Upper lobe of right lung (tissue), 1 donor: ENCODE measurements around the gene ARL5B. TPM values are rescaled to one million over a fixed set of nuclear protein-coding genes. Genes with fewer than 3 reads are reported as not detected.
"Not testable (repeated sequence)": the region's sequence is repeated elsewhere in the genome, so short reads cannot be mapped to it uniquely, and the experiment has no call there.

Experiments
- ATAC-seq: fragments of 200-7000 bp; cut with Tn5 transposase; one replicate; pipeline ENCODE4 v1.9.1; 2020; ENCODE audit warnings: mild to moderate bottlenecking, moderate library complexity
- DNase-seq: peaks from one replicate; pipeline ENCODE4 v3.0.0-alpha.2; 2020
- H3K27ac ChIP-seq: fragments of 200-600 bp; one replicate; pipeline ENCODE4 v1.8.0; 2022
- H3K27me3 ChIP-seq: fragments of 200-600 bp; one replicate; pipeline ENCODE4 v1.8.0; 2022; ENCODE audit warnings: mild to moderate bottlenecking
- H3K36me3 ChIP-seq: fragments of 200-600 bp; one replicate; pipeline ENCODE4 v1.8.0; 2022
- H3K4me1 ChIP-seq: fragments of 200-600 bp; one replicate; pipeline ENCODE4 v1.8.0; 2022
- H3K4me3 ChIP-seq: fragments of 200-600 bp; one replicate; pipeline ENCODE4 v1.8.0; 2022; ENCODE audit warnings: mild to moderate bottlenecking
- H3K9me3 ChIP-seq: fragments of 200-600 bp; one replicate; pipeline ENCODE4 v1.8.0; 2022
- intact Hi-C: fragments of 100-400 bp; cut with DNase I; formaldehyde crosslinking; loops from one replicate; pipeline ENCODE4 v1.11.0; 2022
- total RNA-seq: library from RNA; stranded (reverse); fragmentation: NEBNext Ultra II Directional; extraction: Animal tissue kit (Norgen Biotek cat#: 25700); gene quantifications from one replicate; pipeline ENCODE4 v1.2.1, GENCODE V29; 2021
- TF ChIP-seq, protein P1 (sequence below): fragments of 200-600 bp; IDR thresholded peaks from one replicate; pipeline ENCODE4 v1.8.0; 2022; ENCODE audit warnings: antibody characterized with exemption
- donor health status: DM: no; HTN: yes; CAD: no; lungs with severe emphysema.

Gene ARL5B
- total RNA-seq, 1 donor from 2014 or later: 11.5 TPM

DNA sequence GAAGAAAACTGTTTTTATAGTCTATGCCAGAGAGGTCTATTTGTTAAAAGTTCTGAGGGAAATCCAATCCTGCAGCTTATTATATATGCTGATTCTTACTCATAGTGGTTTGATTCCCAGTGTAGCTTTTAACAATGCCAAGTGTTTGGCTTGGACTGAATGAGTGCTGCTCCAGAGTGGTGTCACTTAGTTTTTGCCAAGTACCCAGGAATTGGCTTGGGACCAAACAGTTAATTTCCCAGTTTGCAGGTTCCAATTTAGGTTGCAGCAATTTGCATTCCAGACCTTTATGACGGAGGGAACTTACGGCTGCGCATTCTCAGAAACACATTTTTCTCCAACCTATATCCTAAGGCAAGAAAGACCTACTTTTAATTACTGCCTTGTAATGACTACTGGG, 40.2 kb upstream of the ARL5B start:
- Histone ChIP-seq H3K4me3 (no peak overlapping the region), H3K4me1 (no peaks in the 10 kb centered on the region), H3K27me3 (no peaks in the 10 kb centered on the region), H3K9me3 (no peaks in the 10 kb centered on the region), H3K27ac (no peak overlapping the region), H3K36me3 (peaks cover 12% of the 10 kb centered on the region)
- intact Hi-C loops: no loop called here
- TF ChIP-seq, protein P1, sequence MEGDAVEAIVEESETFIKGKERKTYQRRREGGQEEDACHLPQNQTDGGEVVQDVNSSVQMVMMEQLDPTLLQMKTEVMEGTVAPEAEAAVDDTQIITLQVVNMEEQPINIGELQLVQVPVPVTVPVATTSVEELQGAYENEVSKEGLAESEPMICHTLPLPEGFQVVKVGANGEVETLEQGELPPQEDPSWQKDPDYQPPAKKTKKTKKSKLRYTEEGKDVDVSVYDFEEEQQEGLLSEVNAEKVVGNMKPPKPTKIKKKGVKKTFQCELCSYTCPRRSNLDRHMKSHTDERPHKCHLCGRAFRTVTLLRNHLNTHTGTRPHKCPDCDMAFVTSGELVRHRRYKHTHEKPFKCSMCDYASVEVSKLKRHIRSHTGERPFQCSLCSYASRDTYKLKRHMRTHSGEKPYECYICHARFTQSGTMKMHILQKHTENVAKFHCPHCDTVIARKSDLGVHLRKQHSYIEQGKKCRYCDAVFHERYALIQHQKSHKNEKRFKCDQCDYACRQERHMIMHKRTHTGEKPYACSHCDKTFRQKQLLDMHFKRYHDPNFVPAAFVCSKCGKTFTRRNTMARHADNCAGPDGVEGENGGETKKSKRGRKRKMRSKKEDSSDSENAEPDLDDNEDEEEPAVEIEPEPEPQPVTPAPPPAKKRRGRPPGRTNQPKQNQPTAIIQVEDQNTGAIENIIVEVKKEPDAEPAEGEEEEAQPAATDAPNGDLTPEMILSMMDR: no peak
- DNase-seq (no peak), ATAC-seq (peak; percentile 76)

- no peak for DNase-seq
- Histone ChIP-seq H3K27me3 (no peaks in the 10 kb centered on the region), H3K9me3 (no peaks in the 10 kb centered on the region), H3K4me3 (no peak overlapping the region), H3K4me1 (no peaks in the 10 kb centered on the region), H3K36me3 (peaks cover 5% of the 10 kb centered on the region), H3K27ac (no peak overlapping the region)
- intact Hi-C loops: no loop called here
- TF ChIP-seq, protein P1: no peak
- ATAC-seq: peak; percentile 66
These were observed 38.4 kb upstream of the ARL5B start for GRCh38 chr10:18620856-18621255.

GRCh38 chr10:18623671-18624070, 35.6 kb upstream of the ARL5B start:
- intact Hi-C loops, DNase-seq, H3K9me3 ChIP-seq, ATAC-seq, H3K27me3 ChIP-seq, H3K27ac ChIP-seq, H3K4me3 ChIP-seq, H3K4me1 ChIP-seq, H3K36me3 ChIP-seq: not testable (repeated sequence)

GRCh38 chr10:18625886-18626285, 33.3 kb upstream of the ARL5B start:
- H3K36me3 ChIP-seq: peaks cover 5% of the 10 kb centered on the region
- DNase-seq (no peak), ATAC-seq (no peak)
- H3K9me3 ChIP-seq: no peaks in the 10 kb centered on the region
- intact Hi-C loops: no loop called here
- TF ChIP-seq, protein P1: no peak
- no peak overlapping the region for H3K4me3 ChIP-seq
- no peaks in the 10 kb centered on the region for H3K27me3 ChIP-seq
- H3K27ac ChIP-seq: no peak overlapping the region
- H3K4me1 ChIP-seq: no peaks in the 10 kb centered on the region

DNA sequence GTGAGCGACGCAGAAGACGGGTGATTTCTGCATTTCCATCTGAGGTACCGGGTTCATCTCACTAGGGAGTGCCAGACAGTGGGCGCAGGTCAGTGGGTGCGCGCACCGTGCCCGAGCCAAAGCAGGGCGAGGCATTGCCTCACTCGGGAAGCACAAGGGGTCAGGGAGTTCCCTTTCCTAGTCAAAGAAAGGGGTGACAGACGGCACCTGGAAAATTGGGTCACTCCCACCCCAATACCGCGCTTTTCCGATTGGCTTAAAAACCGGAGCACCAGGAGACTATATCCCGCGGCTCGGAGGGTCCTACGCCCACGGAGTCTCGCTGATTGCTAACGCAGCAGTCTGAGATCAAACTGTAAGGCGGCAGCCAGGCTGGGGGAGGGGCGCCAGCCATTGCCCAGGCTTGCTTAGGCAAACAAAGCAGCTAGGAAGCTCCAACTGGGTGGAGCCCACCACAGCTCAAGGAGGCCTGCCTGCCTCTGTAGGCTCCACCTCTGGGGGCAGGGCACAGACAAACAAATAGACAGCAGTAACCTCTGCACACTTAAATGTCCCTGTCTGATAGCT, 31.7 kb upstream of the ARL5B start:
- H3K4me1 ChIP-seq, H3K9me3 ChIP-seq, H3K36me3 ChIP-seq, intact Hi-C loops, ATAC-seq, H3K27me3 ChIP-seq: not testable (repeated sequence)
- Histone ChIP-seq H3K27ac (peak overlapping the region; percentile 72), H3K4me3 (peak overlapping the region; percentile 59)
- peak; percentile 88 for DNase-seq

DNA sequence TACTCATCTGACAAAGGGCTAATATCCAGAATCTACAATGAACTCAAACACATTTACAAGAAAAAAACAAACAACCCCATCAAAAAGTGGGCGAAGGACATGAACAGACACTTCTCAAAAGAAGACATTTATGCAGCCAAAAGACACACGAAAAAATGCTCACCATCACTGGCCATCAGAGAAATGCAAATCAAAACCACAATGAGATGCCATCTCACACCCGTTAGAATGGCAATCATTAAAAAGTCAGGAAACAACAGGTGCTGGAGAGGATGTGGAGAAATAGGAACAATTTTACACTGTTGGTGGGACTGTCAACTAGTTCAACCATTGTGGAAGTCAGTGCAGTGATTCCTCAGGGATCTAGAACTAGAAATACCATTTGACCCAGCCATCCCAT, 26.7 kb upstream of the ARL5B start:
- DNase-seq, H3K27ac ChIP-seq, intact Hi-C loops, H3K9me3 ChIP-seq, H3K4me3 ChIP-seq, ATAC-seq, H3K4me1 ChIP-seq, H3K27me3 ChIP-seq, H3K36me3 ChIP-seq: not testable (repeated sequence)

GRCh38 chr10:18635995-18636394, 23.2 kb upstream of the ARL5B start:
- Histone ChIP-seq H3K27me3 (no peaks in the 10 kb centered on the region), H3K4me1 (no peaks in the 10 kb centered on the region), H3K27ac (no peak overlapping the region), H3K36me3 (no peaks in the 10 kb centered on the region), H3K9me3 (no peaks in the 10 kb centered on the region), H3K4me3 (no peak overlapping the region)
- TF ChIP-seq, protein P1: no peak
- DNase-seq: no peak
- ATAC-seq: no peak
- intact Hi-C loops: no loop called here

GRCh38 chr10:18637400-18637799, 21.8 kb upstream of the ARL5B start:
- DNase-seq, ATAC-seq, H3K9me3 ChIP-seq, H3K27me3 ChIP-seq, H3K4me3 ChIP-seq, H3K27ac ChIP-seq, intact Hi-C loops, H3K36me3 ChIP-seq, H3K4me1 ChIP-seq: not testable (repeated sequence)

GRCh38 chr10:18639719-18640118, 19.5 kb upstream of the ARL5B start:
- H3K27ac ChIP-seq, intact Hi-C loops, H3K9me3 ChIP-seq, ATAC-seq, H3K36me3 ChIP-seq, H3K4me1 ChIP-seq, H3K27me3 ChIP-seq, H3K4me3 ChIP-seq, DNase-seq: not testable (repeated sequence)
